ENCODE results near the gene MYL6B.
"Not testable (repeated sequence)": the region's sequence is repeated elsewhere in the genome, so short reads cannot be mapped to it uniquely, and the experiment has no call there.

MYL6B gene

GRCh38 chr12:56163533-56164344, 11.4 kb downstream of the MYL6B start:
- DNase-seq (ENCODE audit: low read depth in 4 of 4, low spot score in 1 of 4) = no peak

GRCh38 chr12:56164345-56164729, 11.9 kb downstream of the MYL6B start:
- no peak for DNase-seq (ENCODE audit: low read depth in 4 of 4, low spot score in 1 of 4)

GRCh38 chr12:56165369-56165768, 13.0 kb downstream of the MYL6B start:
- no peak for DNase-seq (ENCODE audit: low read depth in 4 of 4, low spot score in 1 of 4)

- no peak for DNase-seq (ENCODE audit: low read depth in 4 of 4, low spot score in 1 of 4)
Observed at GRCh38 chr12:56169229-56169759, 16.9 kb downstream of the MYL6B start.

- DNase-seq (ENCODE audit: low read depth in 4 of 4, low spot score in 1 of 4) = no peak
Observed at GRCh38 chr12:56172839-56173238, 20.5 kb downstream of the MYL6B start.

GRCh38 chr12:56178347-56178746, 26.0 kb downstream of the MYL6B start:
- no peak for DNase-seq (ENCODE audit: low read depth in 4 of 4, low spot score in 1 of 4)

GRCh38 chr12:56186957-56187356, 34.6 kb downstream of the MYL6B start:
- DNase-seq (ENCODE audit: low read depth in 4 of 4, low spot score in 1 of 4) = no peak

GRCh38 chr12:56188131-56188777, 35.9 kb downstream of the MYL6B start:
- DNase-seq (ENCODE audit: low read depth in 4 of 4, low spot score in 1 of 4) = no peak

GRCh38 chr12:56188778-56189098, 36.4 kb downstream of the MYL6B start:
- DNase-seq (ENCODE audit: low read depth in 4 of 4, low spot score in 1 of 4) = no peak

GRCh38 chr12:56189099-56189917, 36.9 kb downstream of the MYL6B start, which contains the start of gene SMARCC2:
Gene SMARCC2 (minus strand): TSS chr12:56189483. CDS start chr12:56189461, 22 bp downstream.
- peak; percentile 70 to 74 (median 70) for DNase-seq (ENCODE audit: low read depth in 4 of 4, low spot score in 1 of 4)

- peak; percentile 59 to 93 (median 86) for DNase-seq (ENCODE audit: low read depth in 4 of 4, low spot score in 1 of 4)
Observed at GRCh38 chr12:56189918-56190694, 37.7 kb downstream of the MYL6B start.

GRCh38 chr12:56190695-56191155, 38.3 kb downstream of the MYL6B start:
- DNase-seq (ENCODE audit: low read depth in 4 of 4, low spot score in 1 of 4) = no peak

- no peak for DNase-seq (ENCODE audit: low read depth in 4 of 4, low spot score in 1 of 4)
Observed at GRCh38 chr12:56192582-56192981, 40.2 kb downstream of the MYL6B start.

- DNase-seq (ENCODE audit: low read depth in 4 of 4, low spot score in 1 of 4) = peak; percentile 49 to 67 (median 57)
Observed at GRCh38 chr12:56193025-56193578, 40.7 kb downstream of the MYL6B start.

- DNase-seq (ENCODE audit: low read depth in 4 of 4, low spot score in 1 of 4) = not testable (repeated sequence)
Observed at GRCh38 chr12:56196818-56197550, 44.6 kb downstream of the MYL6B start.

- DNase-seq (ENCODE audit: low read depth in 4 of 4, low spot score in 1 of 4) = no peak
Observed at GRCh38 chr12:56197921-56198635, 45.7 kb downstream of the MYL6B start.

GRCh38 chr12:56198836-56199235, 46.4 kb downstream of the MYL6B start:
- no peak for DNase-seq (ENCODE audit: low read depth in 4 of 4, low spot score in 1 of 4)

- no peak for DNase-seq (ENCODE audit: low read depth in 4 of 4, low spot score in 1 of 4)
Observed at GRCh38 chr12:56202366-56202765, 50.0 kb downstream of the MYL6B start.

GRCh38 chr12:56202838-56203237, 50.5 kb downstream of the MYL6B start:
- no peak for DNase-seq (ENCODE audit: low read depth in 4 of 4, low spot score in 1 of 4)

All from stimulated activated CD4-positive, alpha-beta T cell treated with anti-CD3 and anti-CD28 coated beads, Interleukin-1b, Interleukin-23, amount 100 ng/mL, for 24 hours (primary cell).